COR-L47 (cell line): ENCODE results near the gene UNC93A.
"Not testable (repeated sequence)": the region's sequence is repeated elsewhere in the genome, so short reads cannot be mapped to it uniquely, and the experiment has no call there.

ENCODE experiments used
- DNase-seq: peaks from one replicate; lab custom pipeline; 2025; lab: John Stamatoyannopoulos, UW

UNC93A gene

GRCh38 chr6:167270499-167271311 is 20.4 kb upstream of the UNC93A start:
- DNase-seq, result no peak

GRCh38 chr6:167272151-167272550 is 19.0 kb upstream of the UNC93A start:
- DNase-seq, result no peak

GRCh38 chr6:167272696-167273379 is 18.3 kb upstream of the UNC93A start:
- DNase-seq, result no peak

GRCh38 chr6:167274270-167274669 is 16.8 kb upstream of the UNC93A start:
- no peak for DNase-seq

- DNase-seq, result no peak
Observed at GRCh38 chr6:167275001-167275400, 16.1 kb upstream of the UNC93A start.

- DNase-seq, result no peak
Observed at GRCh38 chr6:167275436-167275835, 15.7 kb upstream of the UNC93A start.

GRCh38 chr6:167276772-167277533 is 14.2 kb upstream of the UNC93A start:
- DNase-seq, result no peak

GRCh38 chr6:167278173-167278940 is 12.8 kb upstream of the UNC93A start:
- not testable (repeated sequence) for DNase-seq

GRCh38 chr6:167279766-167280446 is 11.2 kb upstream of the UNC93A start:
- DNase-seq, result no peak

- not testable (repeated sequence) for DNase-seq
Observed at GRCh38 chr6:167280466-167280865, 10.6 kb upstream of the UNC93A start.

- no peak for DNase-seq
Observed at GRCh38 chr6:167282165-167282564, 8.9 kb upstream of the UNC93A start.

- not testable (repeated sequence) for DNase-seq
Observed at GRCh38 chr6:167284565-167284964, 6.5 kb upstream of the UNC93A start.

- no peak for DNase-seq
Observed at GRCh38 chr6:167285077-167285770, 5.9 kb upstream of the UNC93A start.

- no peak for DNase-seq
Observed at GRCh38 chr6:167287513-167288048, 3.5 kb upstream of the UNC93A start.

- DNase-seq, result not testable (repeated sequence)
Observed at GRCh38 chr6:167288591-167289225, 2.4 kb upstream of the UNC93A start.

GRCh38 chr6:167289291-167289690 is 1.8 kb upstream of the UNC93A start:
- DNase-seq, result not testable (repeated sequence)

- no peak for DNase-seq
Observed at GRCh38 chr6:167291623-167292300, 647 bp downstream of the UNC93A start.

- no peak for DNase-seq
Observed at GRCh38 chr6:167292301-167293087, 1.4 kb downstream of the UNC93A start.
